Endodermal cell (in vitro differentiated cells): ENCODE measurements around the gene SLC6A9. TPM values are rescaled to one million over a fixed set of nuclear protein-coding genes. Genes with fewer than 3 reads are reported as not detected.

Experiments used
- DNase-seq: peaks from one replicate; pipeline ENCODE4 v3.0.0-alpha.2; 2017
- H3K27ac ChIP-seq: 2 replicates; pipeline ENCODE4 v1.5.1; 2013; ENCODE audit warnings: mild to moderate bottlenecking, low read depth, low read length, moderate library complexity
- H3K27me3 ChIP-seq: 2 replicates; pipeline ENCODE4 v1.6.1; 2013; ENCODE audit warnings: mild to moderate bottlenecking, low read length, moderate library complexity; ENCODE audit not compliant: insufficient read depth, control insufficient read depth, poor library complexity, severe bottlenecking
- H3K36me3 ChIP-seq: 2 replicates; pipeline ENCODE4 v1.7.0; 2013; ENCODE audit warnings: mild to moderate bottlenecking, low read length, moderate library complexity; ENCODE audit not compliant: control insufficient read depth, insufficient read depth
- H3K4me1 ChIP-seq: one replicate; pipeline ENCODE4 v1.7.0; 2013; ENCODE audit warnings: low read length; ENCODE audit not compliant: control insufficient read depth, insufficient read depth
- H3K4me3 ChIP-seq: 2 replicates; pipeline ENCODE4 v1.5.1; 2013; ENCODE audit warnings: mild to moderate bottlenecking, low read length, moderate library complexity
- H3K9ac ChIP-seq: 2 replicates; pipeline ENCODE4 v1.6.1; 2013; ENCODE audit warnings: mild to moderate bottlenecking, low read length, moderate library complexity; ENCODE audit not compliant: poor library complexity, severe bottlenecking; ENCODE audit errors: extremely low read depth
- H3K9me3 ChIP-seq: 2 replicates; pipeline ENCODE4 v1.6.1; 2013; ENCODE audit warnings: mild to moderate bottlenecking, low read length, moderate library complexity; ENCODE audit not compliant: control insufficient read depth
- H3K27ac Mint-ChIP-seq: 2 replicates; pipeline ENCODE4 v1.8.0; 2020; ENCODE audit warnings: mixed read lengths
- H3K27me3 Mint-ChIP-seq: 2 replicates; pipeline ENCODE4 v1.8.0; 2021; ENCODE audit warnings: mild to moderate bottlenecking, mixed read lengths; ENCODE audit not compliant: insufficient read depth
- H3K36me3 Mint-ChIP-seq: 2 replicates; pipeline ENCODE4 v1.8.0; 2020; ENCODE audit warnings: low read depth, mixed read lengths
- H3K4me1 Mint-ChIP-seq: 2 replicates; pipeline ENCODE4 v1.8.0; 2020; ENCODE audit warnings: mixed read lengths
- H3K4me3 Mint-ChIP-seq: 2 replicates; pipeline ENCODE4 v1.8.0; 2020; ENCODE audit warnings: mild to moderate bottlenecking, moderate library complexity, mixed read lengths
- H3K9me3 Mint-ChIP-seq: 2 replicates; pipeline ENCODE4 v1.8.0; 2020; ENCODE audit warnings: mild to moderate bottlenecking, mixed read lengths
- WGBS, 2 experiments: methylation state at CpG; one replicate each; pipeline versions ENCODE4 v1.1.5 to v1.1.7; 2013; ENCODE audit warnings: missing lambda C conversion rate in 2 of 2, mixed read lengths in 1 of 2; ENCODE audit not compliant: insufficient coverage in 1 of 2, insufficient read length in 1 of 2; 5-methylcytosine and 5-hydroxymethylcytosine counted together
- total RNA-seq, 2 donors: library from RNA; stranded (reverse); fragmentation: NEBNext Ultra II Directional in 1 of 2; extraction: Animal tissue kit (Norgen Biotek cat#: 25700) in 1 of 2; gene quantifications; 2 replicates in 1 of 2; 3 replicates in 1 of 2; pipeline ENCODE4 v1.2.1, GENCODE V29; 2021
- TF ChIP-seq, protein P1 (sequence below): fragments of 200-600 bp; sonication (generic); conservative IDR thresholded peaks from 2 replicates; pipeline ENCODE4 v1.5.0; 2021; ENCODE audit warnings: antibody characterized with exemption, mild to moderate bottlenecking

The SLC6A9 gene
- total RNA-seq, 2 donors from 2014 or later, result 5.7 to 11.4 TPM

DNA sequence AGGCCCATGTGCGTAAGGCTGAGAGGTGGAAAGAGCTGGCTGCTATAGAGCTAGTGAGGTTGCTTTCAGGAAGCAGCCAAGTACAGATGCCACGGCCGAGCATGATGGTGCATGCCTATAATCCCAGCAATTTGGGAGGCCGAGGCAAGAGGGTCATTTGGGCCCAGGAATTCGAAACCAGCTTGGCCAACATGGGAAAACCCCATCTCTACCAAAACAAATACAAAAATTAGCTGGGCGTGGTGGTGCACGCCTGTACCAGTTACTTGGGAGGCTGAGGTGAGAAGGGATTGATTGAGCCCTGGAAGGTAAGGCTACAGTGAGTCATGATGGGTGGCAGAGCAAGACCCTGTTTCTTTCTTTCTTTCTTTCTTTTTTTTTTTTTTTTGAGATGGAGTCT is 37.2 kb downstream of the SLC6A9 start:
- Histone ChIP-seq H3K4me3 (no peak overlapping the region), H3K36me3 (no peaks in the 10 kb centered on the region), H3K4me1 (peaks cover 18% of the 10 kb centered on the region), H3K27ac (no peak overlapping the region), H3K9ac (no peak overlapping the region), H3K27me3 (no peaks in the 10 kb centered on the region), H3K9me3 (no peaks in the 10 kb centered on the region)
- Mint-ChIP-seq H3K36me3 (no peaks in the 10 kb centered on the region), H3K27me3 (no peaks in the 10 kb centered on the region), H3K4me1 (peaks cover 32% of the 10 kb centered on the region), H3K9me3 (no peaks in the 10 kb centered on the region), H3K27ac (no peak overlapping the region), H3K4me3 (no peak overlapping the region)
- TF ChIP-seq, protein P1, sequence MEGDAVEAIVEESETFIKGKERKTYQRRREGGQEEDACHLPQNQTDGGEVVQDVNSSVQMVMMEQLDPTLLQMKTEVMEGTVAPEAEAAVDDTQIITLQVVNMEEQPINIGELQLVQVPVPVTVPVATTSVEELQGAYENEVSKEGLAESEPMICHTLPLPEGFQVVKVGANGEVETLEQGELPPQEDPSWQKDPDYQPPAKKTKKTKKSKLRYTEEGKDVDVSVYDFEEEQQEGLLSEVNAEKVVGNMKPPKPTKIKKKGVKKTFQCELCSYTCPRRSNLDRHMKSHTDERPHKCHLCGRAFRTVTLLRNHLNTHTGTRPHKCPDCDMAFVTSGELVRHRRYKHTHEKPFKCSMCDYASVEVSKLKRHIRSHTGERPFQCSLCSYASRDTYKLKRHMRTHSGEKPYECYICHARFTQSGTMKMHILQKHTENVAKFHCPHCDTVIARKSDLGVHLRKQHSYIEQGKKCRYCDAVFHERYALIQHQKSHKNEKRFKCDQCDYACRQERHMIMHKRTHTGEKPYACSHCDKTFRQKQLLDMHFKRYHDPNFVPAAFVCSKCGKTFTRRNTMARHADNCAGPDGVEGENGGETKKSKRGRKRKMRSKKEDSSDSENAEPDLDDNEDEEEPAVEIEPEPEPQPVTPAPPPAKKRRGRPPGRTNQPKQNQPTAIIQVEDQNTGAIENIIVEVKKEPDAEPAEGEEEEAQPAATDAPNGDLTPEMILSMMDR, result no peak
- WGBS, 2 experiments, result 98 to 100% methylated on average over 4 to 7 of the region's 7 CpGs
- DNase-seq, result no peak

DNA sequence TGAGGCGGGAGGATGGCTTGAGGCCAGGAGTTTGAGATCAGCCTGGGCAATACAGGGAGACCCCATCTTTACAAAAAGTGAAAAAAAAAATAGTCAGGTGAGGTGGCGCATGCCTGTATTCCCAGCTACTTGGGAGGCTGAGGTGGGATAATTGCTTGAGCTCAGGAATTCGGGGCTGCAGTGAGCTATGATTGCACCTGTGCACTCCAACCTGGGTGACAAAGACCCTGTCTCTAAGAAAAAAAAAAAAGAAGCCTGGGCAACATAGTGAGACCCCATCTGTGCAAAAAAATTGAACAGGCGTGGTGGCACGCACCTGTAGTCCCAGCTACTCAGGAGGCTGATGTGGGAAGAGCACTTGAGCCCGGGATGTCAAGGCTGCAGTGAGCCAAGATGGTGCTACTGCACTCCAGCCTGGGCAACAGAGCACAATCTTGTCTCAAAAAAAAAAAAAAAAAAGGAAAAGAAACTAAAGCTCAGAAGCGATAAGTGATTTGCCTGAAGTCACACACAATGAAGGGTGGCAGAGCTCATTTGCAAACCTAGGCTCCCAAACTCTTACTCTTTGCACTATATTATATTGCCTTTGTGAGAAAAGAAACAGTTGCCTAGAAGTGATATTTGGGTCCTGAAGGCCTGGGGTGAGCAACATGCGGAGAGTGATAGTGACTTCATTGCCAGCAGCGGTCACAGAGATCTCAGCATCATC is 37.9 kb downstream of the SLC6A9 start:
- Histone ChIP-seq H3K36me3 (no peaks in the 10 kb centered on the region), H3K4me3 (no peak overlapping the region), H3K9ac (no peak overlapping the region), H3K27me3 (no peaks in the 10 kb centered on the region), H3K27ac (no peak overlapping the region), H3K4me1 (peaks cover 18% of the 10 kb centered on the region), H3K9me3 (no peaks in the 10 kb centered on the region)
- Mint-ChIP-seq H3K9me3 (no peaks in the 10 kb centered on the region), H3K4me3 (peak overlapping the region; percentile 78), H3K27me3 (no peaks in the 10 kb centered on the region), H3K27ac (no peak overlapping the region), H3K4me1 (peaks cover 28% of the 10 kb centered on the region), H3K36me3 (no peaks in the 10 kb centered on the region)
- 95 to 96% methylated on average over 7 to 9 of the region's 9 CpGs for WGBS, 2 experiments
- no peak for DNase-seq
- TF ChIP-seq, protein P1, result no peak

GRCh38 chr1:43992232-43992995 is 38.8 kb downstream of the SLC6A9 start:
- H3K36me3 Mint-ChIP-seq, result no peaks in the 10 kb centered on the region
- H3K27ac Mint-ChIP-seq, result peak overlapping the region; percentile 84
- Histone ChIP-seq H3K4me1 (peaks cover 15% of the 10 kb centered on the region), H3K9me3 (no peaks in the 10 kb centered on the region), H3K4me3 (peak overlapping the region; percentile 82), H3K27me3 (no peaks in the 10 kb centered on the region), H3K9ac (peak overlapping the region; percentile 25), H3K27ac (no peak overlapping the region), H3K36me3 (peaks cover 3% of the 10 kb centered on the region)
- WGBS, 2 experiments, result 50 to 63% methylated on average over 9 to 11 of the region's 11 CpGs
- H3K4me1 Mint-ChIP-seq, result peaks cover 23% of the 10 kb centered on the region
- no peak for DNase-seq
- TF ChIP-seq, protein P1, result no peak
- no peaks in the 10 kb centered on the region for H3K27me3 Mint-ChIP-seq
- H3K9me3 Mint-ChIP-seq, result no peaks in the 10 kb centered on the region
- peak overlapping the region; percentile 78 for H3K4me3 Mint-ChIP-seq
